GM19025 (cell line): Measurements from ENCODE around the gene MARVELD3.

Experiments
- ATAC-seq: cut with Tn5 transposase; IDR thresholded peaks from one replicate; pipeline ENCODE4 v1.9.1; 2021; ENCODE audit warnings: mild to moderate bottlenecking, low read depth, moderate library complexity; ENCODE audit not compliant: unreplicated experiment

The MARVELD3 gene

DNA sequence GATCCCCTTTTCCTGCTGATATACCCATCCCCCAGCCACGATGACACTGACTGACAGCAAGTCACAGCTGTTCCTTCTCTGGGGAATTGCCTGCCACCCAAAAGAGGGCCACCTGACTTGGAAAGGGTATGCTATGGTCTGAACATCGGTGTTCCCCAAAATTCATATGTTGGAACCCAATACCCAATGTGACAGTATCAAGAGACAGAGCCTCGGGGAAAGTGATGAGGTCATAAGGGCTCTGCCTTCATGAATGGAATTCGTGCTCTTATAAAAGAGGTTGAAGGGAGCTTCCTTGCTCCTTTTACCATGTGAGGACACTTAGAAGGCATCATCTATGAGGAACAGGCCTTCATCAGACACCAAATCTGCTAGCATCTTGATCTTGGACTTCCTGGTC is 7.6 kb upstream of the MARVELD3 start:
- ATAC-seq, result no peak

DNA sequence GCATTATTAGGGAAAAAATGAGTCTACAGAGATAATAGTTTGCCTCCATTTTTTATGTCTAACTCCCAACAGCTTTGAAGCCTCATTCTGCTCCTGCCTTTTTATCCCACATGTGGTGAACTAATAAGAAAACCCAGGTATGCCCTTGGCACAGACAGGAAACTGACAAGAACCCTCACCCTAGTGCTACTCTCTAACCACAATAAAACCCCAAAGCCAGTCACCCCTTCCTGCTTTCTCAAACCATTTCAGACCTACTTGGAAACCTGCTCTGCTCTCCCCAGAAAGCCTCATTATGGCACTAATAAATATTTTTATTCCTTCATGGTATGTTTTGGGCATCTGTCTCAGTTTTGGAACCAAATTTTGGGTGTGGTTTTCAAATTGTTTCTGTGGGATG is 3.9 kb upstream of the MARVELD3 start:
- no peak for ATAC-seq

DNA sequence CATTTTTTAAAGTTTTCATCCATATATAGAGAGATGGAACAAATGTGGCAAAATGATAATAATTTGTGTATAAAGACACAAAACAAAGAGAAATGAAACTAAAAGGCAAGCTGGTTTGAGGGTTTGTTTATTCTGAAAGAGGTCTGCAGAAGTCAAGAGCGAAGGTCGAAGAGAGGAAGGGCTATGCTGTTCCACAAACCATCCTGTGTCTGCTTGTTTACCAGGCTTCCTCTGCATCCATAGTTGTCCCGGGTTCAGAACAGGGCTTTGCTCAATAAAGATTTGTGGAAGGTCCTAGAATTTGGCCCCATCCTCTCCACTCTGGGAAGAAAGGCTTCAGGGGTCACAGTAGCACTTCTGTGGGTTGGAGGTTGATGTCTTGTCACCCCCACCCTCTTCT is 2.4 kb upstream of the MARVELD3 start:
- ATAC-seq, result no peak

DNA sequence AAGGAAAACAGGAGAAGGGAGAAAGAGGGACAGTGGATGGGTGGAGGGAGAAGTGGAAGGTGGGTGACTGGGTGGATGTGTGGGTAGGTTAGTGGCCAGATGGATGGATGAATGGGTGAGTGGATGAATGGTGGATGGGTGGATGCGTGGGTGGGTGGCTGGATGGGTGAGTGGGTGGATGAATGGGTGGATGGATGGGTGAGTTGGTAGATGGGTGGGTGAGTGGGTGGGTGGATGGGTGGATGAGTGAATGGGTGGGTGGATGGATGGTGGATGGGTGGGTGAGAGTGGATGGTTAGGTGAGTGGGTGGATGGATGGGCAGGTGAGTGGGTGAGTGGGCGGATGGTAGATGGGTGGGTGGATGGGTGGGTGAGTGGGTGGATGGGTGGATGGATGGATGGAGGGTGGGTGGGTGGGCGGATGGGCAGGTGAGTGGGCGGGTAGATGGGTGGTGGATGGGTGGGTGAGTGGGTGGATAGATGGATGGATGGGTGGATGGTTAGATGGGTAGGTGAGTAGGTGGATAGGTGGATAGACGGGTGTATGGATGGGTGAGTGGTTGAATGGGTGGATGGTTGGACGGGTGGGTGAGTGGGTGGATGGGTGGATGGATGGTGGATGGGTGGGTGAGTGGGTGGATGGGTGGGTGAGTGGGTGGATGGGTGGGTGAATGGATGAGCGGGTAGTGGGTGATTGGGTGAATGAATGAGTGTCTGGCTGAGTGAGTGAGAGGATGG is 702 bp upstream of the MARVELD3 start:
- no peak for ATAC-seq

DNA sequence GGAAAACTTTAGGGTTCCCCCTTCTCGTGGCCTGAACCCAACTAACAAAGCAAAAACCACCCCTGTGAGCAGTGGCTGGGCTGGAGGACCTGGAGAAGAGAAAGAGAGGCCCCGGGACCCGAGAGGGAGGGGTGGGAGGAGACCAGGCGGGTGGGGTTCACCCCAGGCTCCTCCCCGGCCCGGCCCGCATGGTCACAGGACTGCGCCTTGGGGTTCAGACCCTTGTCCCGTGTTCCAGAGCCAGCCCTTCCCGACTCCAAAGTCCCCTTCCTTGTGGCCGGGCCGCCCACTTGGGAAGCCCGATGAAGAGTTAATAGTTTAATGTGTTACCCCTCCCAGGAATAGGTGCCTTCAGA is 852 bp downstream of the MARVELD3 start:
- ATAC-seq, result no peak

DNA sequence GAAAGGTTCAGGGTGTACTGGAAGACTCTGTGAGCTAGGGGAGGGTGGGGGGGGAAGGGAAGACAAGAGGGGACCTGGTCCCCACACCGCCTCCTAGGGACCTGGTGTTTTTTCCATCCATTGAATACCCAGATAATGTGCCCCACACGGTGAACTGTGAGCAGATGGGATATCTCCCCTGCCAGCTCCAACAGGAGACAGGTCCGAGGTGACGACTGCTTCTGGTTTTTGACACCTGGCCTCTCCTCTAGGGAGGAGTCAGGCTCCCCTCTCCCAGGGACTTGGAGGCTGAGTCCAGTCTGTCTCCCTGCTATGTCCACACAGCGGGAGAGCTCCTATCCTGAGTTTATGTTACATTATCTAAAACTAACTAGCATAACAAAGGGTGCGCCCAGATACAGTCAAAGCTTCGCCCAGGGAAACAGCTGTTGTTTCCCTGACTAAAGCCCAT is 1.8 kb downstream of the MARVELD3 start:
- ATAC-seq, result no peak

DNA sequence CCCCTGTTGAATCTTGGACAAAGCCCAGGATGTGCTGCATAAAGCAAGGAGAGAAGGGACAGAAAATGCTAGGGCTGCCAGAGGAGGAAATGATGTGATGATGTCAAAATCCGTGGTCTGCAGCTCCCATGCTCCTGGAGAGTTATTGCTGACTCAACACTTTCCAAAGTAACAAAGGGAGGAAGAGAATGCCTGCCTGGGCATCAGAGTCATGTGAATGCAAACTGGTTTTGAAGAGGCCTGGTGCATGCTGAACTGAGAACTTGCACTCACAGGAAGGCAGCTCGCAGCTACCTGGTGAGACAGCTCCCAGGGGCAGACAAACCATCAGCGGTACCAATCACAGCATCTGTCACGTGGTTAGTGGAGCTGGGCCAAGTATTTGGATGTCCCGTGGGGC is 2.8 kb downstream of the MARVELD3 start:
- ATAC-seq, result no peak

DNA sequence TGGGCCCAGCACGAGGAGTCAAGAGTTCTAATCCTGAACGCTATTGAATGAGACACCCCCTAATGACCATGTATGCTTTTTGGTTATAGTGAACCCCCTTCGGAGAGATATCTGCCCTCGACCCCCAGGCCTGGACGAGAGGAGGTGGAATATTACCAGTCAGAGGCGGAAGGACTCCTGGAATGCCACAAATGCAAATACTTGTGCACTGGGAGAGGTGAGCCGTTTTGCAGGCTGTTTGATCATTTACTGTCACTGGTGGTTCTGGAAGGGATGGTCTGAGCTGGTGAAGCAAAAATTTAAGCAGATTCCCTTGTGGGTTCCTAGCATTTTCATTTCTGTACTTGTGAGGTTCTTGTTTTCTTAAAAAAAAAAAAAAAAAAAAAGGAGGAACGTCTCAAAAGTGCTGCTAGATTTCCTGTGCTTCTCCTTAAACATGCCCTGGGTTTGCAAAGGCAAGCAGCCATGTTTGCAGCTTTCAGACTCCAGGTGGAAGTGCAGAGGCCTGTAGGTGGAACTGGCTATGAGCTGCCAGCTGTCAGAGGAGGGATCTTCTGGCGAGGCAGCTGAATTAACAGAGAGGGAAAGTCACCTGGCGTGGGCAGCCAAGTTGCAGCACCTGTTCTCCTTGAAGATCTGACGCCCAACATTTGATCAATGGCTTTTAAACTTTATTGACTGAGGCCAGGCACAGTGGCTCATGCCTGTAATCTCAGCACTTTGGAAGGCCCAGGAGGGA is 3.5 kb downstream of the MARVELD3 start:
- ATAC-seq, result no peak

DNA sequence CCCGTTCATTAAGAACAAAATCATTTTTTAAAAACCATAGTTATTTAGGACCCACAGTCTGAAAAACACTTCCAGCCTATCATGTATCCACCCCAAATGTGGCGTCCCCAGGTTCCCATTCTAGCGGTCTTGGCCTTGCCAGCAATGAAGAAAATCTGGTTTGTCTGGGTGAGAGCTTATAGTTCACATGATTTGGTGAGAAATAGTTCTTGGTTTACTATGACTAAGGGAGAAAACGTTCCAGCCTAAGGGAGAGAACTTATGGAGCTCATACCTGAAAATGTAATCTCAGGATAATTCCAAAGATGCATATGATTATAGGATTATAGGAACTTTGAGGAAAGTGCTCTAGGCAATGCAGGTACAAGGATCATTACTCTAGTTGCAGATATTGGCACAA is 4.8 kb downstream of the MARVELD3 start:
- ATAC-seq, result no peak

DNA sequence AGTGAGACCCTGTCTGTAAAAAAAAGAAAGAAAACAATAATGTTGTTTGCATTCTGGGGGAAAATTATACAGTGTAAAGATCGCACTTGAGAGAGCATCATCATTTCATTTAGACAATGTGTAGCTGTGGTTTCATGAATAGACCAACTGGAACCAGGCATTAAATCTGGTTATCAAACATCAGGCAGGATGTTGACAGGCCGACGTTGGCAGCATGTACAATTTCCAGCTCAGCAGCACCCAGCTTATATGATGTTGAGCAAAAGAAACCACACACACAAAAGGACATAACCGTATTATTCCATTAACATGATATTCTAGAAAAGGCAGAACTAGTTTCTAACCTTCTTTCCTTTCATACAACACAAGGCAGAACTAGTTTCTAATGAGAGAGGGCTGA is 5.8 kb downstream of the MARVELD3 start:
- no peak for ATAC-seq

DNA sequence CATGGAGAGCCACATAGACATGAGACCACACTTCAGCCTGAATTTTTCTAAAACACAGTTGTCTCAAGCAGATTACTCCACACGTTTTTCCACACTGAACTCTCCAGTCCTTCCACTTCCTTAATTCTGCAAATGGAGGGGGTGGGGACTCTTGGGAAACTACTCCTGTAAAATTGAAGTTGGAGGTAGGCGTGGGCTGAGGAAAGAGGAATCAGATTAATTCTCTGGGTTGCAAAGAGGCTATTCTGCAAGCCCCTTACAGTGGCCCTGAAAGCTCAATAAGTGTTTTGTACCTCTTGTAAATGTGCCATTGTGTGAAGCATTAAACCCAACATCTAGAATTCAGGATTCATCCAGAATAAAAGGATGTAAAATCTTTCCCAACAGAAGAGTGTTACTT is 9.6 kb downstream of the MARVELD3 start:
- no peak for ATAC-seq

DNA sequence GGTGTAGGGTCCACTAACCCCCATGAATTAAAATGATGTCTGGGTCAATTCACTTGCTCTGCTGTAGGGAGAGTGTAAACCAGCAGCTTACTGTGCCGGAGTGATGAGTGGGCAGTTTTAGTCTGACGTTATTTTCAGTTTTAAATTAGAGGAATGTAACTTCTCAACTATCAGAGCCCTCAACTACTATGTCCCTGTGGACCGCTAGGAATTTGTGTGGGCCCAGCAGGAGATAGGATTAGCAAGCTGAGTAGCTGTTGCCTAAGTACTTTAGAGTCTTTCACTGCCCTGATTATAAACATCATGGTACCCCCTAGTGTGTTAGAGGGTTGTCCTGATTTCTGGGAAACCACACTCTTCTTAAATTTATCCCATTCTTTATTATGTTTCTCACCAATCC is 11.4 kb downstream of the MARVELD3 start:
- ATAC-seq, result no peak

DNA sequence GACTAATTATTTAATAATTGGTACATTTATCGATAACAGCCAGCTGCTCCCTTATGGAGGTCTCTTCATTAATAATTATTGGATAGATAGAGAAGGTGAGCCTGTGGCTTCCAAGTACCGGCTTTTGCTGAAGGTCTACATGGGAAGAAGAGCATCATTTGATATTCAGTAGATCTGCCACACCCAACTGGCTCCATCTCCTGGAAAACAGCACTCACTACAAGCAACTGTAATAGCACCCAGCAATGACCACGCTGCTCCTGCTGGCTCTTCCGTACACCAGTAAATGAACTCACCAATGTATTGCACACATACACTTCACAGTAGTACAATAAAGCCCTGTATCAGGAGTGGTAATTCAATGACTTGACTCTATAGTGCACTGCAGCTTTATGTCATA is 19.5 kb downstream of the MARVELD3 start:
- no peak for ATAC-seq

DNA sequence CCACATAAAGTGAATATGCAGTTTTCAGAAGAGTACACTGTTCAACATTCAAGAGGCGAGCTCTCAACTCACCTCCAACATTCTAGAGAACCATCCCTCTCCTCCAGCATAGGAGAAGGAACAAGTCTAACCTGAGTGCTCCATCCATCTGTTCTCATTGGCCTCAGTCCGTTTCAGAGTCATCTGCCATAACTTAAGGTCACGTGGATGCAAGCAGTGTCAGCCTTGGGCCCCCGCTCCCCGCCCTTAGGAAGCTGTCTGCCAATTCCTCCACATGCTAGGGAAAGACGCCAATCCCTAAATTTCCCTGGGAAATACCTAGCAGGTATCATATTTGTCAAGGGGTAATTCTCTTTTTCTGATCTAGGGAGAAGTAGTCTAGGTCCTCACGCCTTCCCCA is 21.4 kb downstream of the MARVELD3 start:
- no peak for ATAC-seq

DNA sequence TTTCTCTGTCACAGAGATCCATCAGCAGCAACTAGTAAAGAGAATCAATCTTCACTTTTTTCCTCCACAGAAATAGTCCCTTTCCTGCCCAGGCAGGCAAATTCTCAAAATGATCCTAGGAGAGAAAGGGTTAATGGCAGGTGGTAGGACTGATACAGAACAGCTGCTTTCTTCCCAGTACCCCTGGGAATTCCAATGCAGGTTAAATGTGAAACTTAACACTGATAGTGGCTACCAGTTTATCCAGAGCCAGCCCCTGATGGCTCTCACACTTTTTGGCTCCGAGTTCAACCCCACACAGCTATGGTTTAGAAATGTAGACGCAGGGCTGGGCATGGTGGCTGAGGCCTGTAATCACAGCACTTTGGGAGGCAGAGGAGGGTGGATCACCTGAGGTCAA is 22.2 kb downstream of the MARVELD3 start:
- ATAC-seq, result no peak

DNA sequence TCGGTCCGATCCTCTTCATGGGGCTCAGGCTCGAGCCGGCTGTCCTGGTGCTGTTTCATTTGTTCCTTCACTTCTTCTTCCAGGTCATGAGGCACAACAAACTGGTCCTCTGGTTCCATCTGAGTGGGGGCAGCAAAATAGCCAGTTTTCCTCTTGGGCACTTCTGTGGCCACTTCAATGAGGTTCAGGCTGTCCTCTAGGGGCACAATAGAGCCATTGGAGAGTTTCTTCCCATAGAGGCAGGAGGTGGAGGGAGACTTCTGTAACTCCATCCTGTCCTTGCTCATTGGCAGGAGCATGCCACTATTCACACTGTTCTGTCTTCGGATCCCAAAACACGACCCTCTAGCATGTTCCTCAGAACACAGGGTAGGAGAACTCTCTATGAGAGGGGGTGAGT is 22.9 kb downstream of the MARVELD3 start:
- ATAC-seq, result no peak

DNA sequence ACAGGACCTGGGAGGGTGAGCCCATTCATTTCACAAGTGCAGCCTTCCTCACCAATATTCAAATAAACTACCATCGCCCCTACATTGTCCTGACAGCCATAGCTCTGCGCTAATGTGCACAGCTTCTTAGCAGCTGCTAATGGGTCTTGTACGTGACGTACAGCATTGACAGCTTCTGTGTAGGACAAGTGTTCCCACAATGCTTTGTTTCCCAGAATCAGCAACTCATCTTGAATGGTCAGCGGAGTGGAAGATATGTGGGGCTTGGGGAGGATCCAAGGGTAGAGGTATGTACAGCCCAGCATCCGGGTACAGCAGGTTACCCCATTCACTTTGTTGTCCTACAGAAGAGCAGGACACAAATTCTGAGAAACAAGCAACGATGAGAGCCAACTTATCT is 23.7 kb downstream of the MARVELD3 start:
- ATAC-seq, result no peak

DNA sequence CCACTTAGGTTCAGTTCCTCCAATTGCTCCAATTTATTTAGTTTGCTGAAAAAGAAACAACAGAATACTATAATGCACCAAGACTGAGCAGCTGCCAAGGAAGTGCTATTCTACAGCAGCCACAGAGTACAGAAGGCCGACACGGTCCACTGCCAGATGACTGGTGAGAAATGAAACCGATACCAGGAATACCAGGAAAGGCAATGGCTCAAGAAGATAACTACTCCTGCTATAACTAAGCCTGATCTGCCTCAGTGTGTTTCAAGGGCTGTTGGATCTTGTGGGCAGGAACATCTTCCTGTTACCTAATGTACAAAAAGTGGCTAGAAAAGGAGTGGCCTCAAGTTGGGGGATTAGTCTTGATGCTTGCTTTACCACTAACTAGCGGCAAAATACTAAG is 32.8 kb downstream of the MARVELD3 start:
- ATAC-seq, result no peak

DNA sequence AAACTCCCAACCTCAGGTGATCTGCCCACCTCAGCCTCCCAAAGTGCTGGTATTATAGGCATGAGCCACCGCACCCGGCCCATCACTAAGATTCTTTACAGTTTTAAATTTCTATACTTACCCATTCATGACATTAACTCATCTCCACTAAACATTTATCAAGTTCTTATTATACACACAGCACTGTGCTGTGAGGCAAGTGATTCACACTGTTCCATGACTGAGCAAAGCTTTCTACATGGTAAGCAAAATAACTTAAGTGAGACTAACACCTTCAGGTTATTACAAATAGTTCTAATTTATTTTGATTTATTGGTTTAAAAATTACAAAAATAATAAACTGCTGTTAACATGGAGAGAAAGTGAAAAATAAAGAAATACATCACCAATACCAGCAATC is 33.5 kb downstream of the MARVELD3 start:
- ATAC-seq, result no peak

DNA sequence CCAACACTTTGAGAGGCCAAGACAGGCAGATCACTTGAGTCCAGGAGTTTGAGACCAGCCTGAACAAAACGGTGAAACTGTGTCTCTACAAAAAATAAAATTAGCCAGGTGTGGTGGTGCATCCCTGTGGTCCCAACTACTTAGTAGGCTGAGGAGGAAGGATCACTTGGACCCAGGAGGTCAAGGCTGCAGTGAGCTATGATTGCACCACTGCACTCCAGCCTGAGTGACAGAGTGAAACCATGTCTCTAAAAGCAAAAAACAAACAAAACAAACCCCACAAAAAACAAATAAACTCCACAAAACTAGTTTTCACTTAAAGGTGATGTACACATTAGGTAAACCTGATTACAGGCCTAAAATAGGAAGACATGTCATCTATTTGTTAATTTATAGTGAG is 40.3 kb downstream of the MARVELD3 start:
- ATAC-seq, result no peak

DNA sequence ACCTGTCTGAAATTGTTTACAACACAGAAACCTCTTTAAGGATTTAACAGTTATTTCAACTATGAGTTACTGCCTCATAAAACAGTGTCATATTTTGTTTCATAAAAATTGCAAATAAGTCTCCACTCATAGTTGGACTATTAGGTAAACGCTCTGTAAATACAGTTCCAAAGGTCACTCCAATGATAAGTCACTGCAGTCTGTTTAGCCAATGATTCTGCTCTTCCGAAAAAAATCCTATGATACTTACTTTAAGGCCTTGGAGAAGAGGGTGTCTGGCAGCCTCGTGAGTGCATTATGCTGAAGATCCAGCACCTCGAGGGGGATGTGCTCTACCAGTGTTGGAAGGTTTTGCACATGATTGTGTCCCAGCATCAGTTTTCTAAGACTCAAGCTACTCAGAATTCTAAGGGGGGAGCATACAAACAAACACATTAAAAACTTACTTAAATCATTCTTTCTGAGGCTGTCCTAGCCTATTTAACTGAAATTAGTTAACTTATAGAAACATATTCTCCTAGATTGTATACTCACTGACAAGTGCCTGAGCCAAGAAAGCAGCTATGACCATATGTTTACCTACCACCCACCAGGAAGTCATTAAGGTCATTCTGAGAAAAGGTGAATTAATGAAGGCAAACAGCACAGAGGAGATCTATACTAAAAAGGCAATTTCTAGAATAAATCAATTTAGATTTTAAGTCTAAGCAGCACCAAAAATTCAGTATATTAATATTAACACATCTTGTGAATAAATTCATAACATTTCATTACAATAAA is 41.1 kb downstream of the MARVELD3 start:
- no peak for ATAC-seq
